Superior temporal gyrus (tissue), 1 donor: Measurements from ENCODE around the gene CYP27B1.

Experiments
- DNase-seq: peaks from one replicate; pipeline ENCODE4 v3.0.0-alpha.2; 2016; ENCODE audit errors: extremely low spot score

CYP27B1 gene, protein sequence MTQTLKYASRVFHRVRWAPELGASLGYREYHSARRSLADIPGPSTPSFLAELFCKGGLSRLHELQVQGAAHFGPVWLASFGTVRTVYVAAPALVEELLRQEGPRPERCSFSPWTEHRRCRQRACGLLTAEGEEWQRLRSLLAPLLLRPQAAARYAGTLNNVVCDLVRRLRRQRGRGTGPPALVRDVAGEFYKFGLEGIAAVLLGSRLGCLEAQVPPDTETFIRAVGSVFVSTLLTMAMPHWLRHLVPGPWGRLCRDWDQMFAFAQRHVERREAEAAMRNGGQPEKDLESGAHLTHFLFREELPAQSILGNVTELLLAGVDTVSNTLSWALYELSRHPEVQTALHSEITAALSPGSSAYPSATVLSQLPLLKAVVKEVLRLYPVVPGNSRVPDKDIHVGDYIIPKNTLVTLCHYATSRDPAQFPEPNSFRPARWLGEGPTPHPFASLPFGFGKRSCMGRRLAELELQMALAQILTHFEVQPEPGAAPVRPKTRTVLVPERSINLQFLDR

GRCh38 chr12:57766464-57767304, at the start of gene CYP27B1:
TSS of gene CYP27B1 (minus strand) at chr12:57767078. CDS start at chr12:57767041, 37 bp downstream.
- no peak for DNase-seq

- no peak for DNase-seq
Measured at GRCh38 chr12:57816001-57816854, 49.4 kb upstream of the CYP27B1 start.

DNA sequence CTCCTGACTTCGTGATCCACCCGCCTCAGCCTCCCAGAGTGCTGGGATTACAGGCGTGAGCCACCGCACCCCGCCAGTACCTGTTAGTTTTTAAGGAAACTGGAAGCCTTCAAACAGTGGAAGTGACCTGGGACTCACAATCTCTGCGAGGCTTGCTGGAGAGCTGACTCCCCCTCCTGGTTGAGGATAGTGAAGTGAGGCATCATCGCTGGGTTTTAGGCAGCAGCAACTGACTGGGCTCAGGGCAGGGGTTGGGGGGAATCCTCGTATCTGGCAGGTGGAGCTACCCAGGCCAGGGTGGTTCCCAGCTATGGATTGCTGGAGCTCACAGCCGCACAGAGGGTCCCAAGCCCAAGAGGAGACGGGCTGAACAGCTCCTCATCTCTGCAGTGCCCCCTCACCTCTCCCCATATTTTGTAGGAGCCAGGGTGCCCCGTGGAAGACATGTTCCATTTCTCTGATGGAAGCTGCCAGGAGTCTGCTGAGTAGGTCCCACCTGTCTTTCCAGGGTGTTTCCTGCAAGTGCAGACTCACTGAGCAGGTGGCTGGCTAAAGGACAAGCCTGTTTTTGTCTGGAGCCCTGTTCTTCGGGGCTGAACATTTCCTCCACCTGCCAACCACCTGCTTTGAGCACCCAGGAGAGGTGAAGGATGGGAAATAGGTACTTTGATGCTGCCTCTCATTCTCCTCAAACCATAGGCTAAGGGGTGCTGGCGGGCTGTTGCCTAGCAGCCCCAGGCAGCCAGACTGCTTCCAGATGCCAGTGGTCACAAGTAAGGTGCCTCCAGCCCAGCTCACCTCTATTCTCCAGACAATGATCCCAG, 48.5 kb upstream of the CYP27B1 start:
- DNase-seq, result no peak

DNA sequence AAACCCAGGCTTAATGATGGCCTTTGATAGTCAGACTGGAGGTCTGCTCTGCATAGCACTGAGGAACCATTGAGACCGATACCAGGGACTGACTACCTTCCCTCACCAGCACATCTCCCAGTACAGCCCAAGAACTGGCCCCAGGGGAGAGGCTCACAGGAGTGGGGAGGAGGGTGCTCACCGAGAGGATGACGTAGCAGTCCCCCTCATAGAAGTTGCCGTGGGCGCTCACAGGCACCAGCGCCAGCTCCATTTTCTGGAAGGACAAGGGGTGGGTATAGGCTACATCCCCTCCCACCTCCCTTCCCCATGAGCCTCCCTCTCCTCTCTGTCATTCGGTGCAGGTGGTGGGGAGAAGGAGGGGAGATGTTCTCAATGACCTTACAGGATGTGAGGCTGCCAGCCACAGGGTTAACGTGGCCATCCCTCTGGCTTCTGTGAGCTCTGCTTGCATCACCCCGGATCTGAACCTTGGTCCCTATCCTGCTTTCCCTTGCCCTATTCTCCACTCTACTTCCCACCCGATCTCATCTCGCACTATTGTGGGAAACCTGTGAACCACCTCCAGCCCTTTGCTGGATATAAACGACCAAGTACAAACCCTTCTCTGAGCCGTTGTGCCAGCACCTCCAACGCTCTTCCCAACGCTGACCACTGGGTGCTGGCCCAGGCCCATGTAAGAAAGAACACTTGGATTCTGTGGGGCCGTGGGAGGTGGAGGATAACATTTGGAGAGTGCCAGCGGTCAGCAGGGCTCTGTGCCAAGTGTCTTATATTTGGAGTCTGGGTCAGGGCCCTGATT, 47.3 kb upstream of the CYP27B1 start:
- DNase-seq, result no peak

- DNase-seq, result no peak
Measured at GRCh38 chr12:57813111-57813970, 46.5 kb upstream of the CYP27B1 start.

- no peak for DNase-seq
Measured at GRCh38 chr12:57811028-57811755, 44.3 kb upstream of the CYP27B1 start.

DNA sequence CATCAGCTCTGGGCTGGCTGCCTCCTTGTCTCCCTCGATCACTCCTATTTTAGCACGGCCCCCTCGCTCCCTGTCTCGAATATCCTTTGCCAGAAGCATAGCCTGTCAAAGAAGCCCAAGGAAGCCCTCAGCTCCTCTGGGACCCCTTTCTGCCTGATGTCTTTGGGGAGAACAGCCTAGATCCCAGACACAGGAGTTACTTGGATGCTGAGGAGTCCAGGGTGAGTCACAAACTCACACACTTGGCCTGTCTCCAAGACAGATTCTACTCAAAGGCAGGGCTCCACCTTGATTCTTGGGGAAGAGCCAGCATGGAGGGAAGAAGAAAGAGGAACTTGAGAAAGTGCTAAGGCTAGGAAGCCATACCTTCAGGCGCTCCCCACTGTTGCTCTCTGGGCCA, 43.6 kb upstream of the CYP27B1 start:
- no peak for DNase-seq

- no peak for DNase-seq
Measured at GRCh38 chr12:57809425-57809824, 42.5 kb upstream of the CYP27B1 start.

DNA sequence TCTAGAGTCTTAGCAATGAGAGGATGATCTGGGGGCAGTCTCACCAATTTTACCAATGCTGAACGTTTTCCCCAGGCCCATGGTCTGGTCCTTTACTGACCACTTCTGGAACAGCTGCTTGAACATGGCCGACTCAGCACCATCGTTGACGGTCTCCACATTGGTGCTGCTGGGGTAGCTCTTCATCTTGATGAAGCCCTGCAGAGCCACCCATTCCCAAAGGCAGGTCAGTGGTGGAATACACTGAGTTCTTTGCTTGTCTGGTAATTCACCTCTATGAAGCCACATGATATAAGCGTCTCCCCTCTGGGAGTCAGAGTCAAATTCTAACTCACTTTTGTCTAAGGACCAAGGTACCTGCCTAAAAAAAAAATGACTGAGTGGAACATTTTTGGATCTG, 41.5 kb upstream of the CYP27B1 start:
- no peak for DNase-seq

- no peak for DNase-seq
Measured at GRCh38 chr12:57807285-57807684, 40.4 kb upstream of the CYP27B1 start.

- no peak for DNase-seq
Measured at GRCh38 chr12:57806677-57807076, 39.8 kb upstream of the CYP27B1 start.

GRCh38 chr12:57803319-57803893, 36.5 kb upstream of the CYP27B1 start:
- DNase-seq, result peak; percentile 64

DNA sequence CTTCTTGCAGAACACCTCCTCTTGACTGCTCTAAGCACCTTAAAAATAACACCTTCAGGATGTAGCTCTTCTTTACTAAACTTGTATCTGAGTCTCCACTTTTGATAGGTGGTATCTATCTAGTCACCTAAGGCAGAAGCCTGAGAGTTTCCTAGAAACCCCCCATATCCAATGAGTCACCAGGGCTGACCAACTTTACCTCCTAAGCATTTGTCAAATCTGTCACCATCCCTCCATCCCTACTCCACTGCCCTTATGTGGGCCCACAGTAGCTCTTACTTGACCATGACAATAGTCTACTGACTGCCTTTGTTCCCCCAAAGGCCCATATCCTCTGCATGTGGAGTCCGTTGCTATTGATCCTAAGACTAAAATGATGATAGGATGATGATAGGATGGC, 35.7 kb upstream of the CYP27B1 start:
- no peak for DNase-seq

DNA sequence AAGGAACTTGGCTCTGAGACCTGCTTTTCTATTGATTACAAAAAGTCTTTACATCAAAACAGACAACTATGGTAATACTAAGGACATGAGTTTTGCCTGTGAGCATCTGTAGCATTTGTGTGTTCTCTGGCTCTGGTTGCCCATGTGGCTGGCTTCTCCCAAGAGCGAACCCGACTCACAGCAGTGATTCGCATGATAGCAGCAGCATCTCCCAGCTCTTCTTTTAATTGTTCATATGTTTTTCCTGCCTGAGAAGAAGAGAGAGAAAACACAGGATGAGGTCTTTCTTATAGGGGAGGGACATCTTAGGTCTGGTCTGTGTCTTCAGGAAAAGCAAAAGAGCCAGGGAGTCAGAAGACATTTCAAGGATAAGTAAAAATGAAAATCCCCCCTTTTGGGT, 34.1 kb upstream of the CYP27B1 start:
- no peak for DNase-seq

GRCh38 chr12:57797933-57798332, 31.1 kb upstream of the CYP27B1 start:
- DNase-seq, result no peak

DNA sequence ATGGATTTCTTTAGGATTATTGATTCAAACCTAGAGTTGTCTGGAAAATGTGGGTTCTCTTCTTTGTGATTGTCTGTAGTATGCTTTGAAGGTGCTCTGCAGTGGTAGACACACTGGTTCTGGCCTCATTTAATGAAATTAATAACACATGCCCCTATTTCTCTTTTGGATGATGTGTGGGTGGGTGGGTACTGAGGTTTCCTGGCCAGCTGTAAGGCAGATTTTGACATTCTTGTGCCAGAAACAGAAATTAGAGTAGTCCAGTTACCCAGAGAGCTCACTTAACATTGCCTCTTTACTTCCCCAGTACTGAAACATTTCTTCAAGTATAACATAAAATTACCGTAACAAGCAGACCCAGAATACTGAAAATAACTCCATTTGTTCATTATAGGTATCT, 30.1 kb upstream of the CYP27B1 start:
- DNase-seq, result no peak

DNA sequence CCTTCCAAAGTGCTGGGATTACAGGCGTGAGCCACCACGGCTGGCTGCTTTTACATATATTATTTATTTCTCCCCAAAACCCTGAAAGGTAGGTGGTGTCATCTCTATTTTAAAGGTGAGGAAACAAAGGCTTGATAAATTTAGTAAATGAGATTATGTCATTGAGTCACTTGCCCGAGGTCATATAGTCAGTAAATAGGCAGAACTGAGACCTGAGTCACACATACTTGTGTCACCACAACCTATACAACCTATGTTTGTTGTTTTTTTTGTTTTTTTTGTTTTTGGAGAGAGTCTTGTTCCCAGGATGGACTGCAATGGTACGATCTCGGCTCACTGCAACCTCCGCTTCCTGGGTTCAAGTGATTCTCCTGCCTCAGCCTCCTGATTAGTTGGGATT, 28.5 kb upstream of the CYP27B1 start:
- no peak for DNase-seq

GRCh38 chr12:57793920-57794319, 27.0 kb upstream of the CYP27B1 start:
- DNase-seq, result no peak
